ENCODE data around the gene ALPK1. TPM values are rescaled to one million over a fixed set of nuclear protein-coding genes. Genes with fewer than 3 reads are reported as not detected.

ALPK1 gene
- total and polyA plus RNA-seq, 4 donors, result 2.8 to 14.0 (median 4.7) TPM

GRCh38 chr4:112348488-112349158 lies 51.5 kb downstream of the ALPK1 start:
- TF ChIP-seq REST (IDR thresholded peaks at IDR 0.05), result no peak
- TF ChIP-seq RXRA (IDR thresholded peaks at IDR 0.05), result no peak
- TF ChIP-seq EGR1 (IDR thresholded peaks at IDR 0.05; ENCODE audit: low read depth in 2 of 2), result no peak
- TF ChIP-seq GABPA (IDR thresholded peaks at IDR 0.05 in 1 of 2, conservative IDR thresholded peaks at IDR 0.05 in 1 of 2), result no peak
- no peak for TF ChIP-seq RAD21 (IDR thresholded peaks at IDR 0.05)
- no peak for TF ChIP-seq NR2F2 (IDR thresholded peaks at IDR 0.05)
- TF ChIP-seq YY1 (IDR thresholded peaks at IDR 0.05), result no peak
- TF ChIP-seq HNF4A (conservative IDR thresholded peaks at IDR 0.05), result no peak
- no peak for TF ChIP-seq HNF4G (IDR thresholded peaks at IDR 0.05)
- TF ChIP-seq ATF3 (IDR thresholded peaks at IDR 0.05), result no peak
- TF ChIP-seq ZBTB33 (IDR thresholded peaks at IDR 0.05), result no peak
- no peak for TF ChIP-seq TAF1 (conservative IDR thresholded peaks at IDR 0.05)
- TF ChIP-seq FOXA1 (IDR thresholded peaks at IDR 0.05), result no peak
- TF ChIP-seq FOXA2 (IDR thresholded peaks at IDR 0.05), result no peak
- no peak for TF ChIP-seq SP1 (IDR thresholded peaks at IDR 0.05)
- TF ChIP-seq JUND (IDR thresholded peaks at IDR 0.05), result no peak
- TF ChIP-seq CTCF (IDR thresholded peaks at IDR 0.05; ENCODE audit: low read depth, low read length, missing input control), result no peak
- no peaks in the 10 kb centered on the region for H3K4me1 ChIP-seq (ENCODE audit: control insufficient read depth in 4 of 4, insufficient read depth in 4 of 4, low read length in 3 of 4)

More at GRCh38 chr4:112348488-112349158, 51.5 kb downstream of the ALPK1 start:
- no peak for DNase-seq (ENCODE audit: low spot score)
- no peak overlapping the region for H3K27ac ChIP-seq (ENCODE audit: low read depth in 1 of 2, low read length in 2 of 2)
- H3K36me3 ChIP-seq (ENCODE audit: control insufficient read depth in 4 of 4, insufficient read depth in 3 of 4, low read depth in 1 of 4, low read length in 3 of 4), result peaks cover 0 to 2% (median 0%) of the 10 kb centered on the region in 4 donors
- 79% methylated on average over 11 of the region's 11 CpGs for WGBS
- no peak overlapping the region for H3K9ac ChIP-seq (ENCODE audit: low read depth in 1 of 2, low read length in 2 of 2)
- H3K9me3 ChIP-seq (ENCODE audit: control insufficient read depth in 4 of 4, low read length in 3 of 4), result peaks cover 0 to 5% (median 0%) of the 10 kb centered on the region in 4 donors
- no peaks in the 10 kb centered on the region for H3K27me3 ChIP-seq (ENCODE audit: control insufficient read depth in 4 of 4, insufficient read depth in 4 of 4, low read length in 3 of 4)
- no peak overlapping the region for H3K4me3 ChIP-seq (ENCODE audit: low read depth in 1 of 3, low read length in 3 of 3)
